GM12801 (cell line): ENCODE measurements around the gene GTPBP4.

Experiments
- CTCF ChIP-seq: IDR thresholded peaks from one replicate; pipeline ENCODE4 v1.5.1; 2011; ENCODE audit warnings: control low read depth; ENCODE audit not compliant: insufficient read length; ENCODE audit errors: extremely low read depth

Gene GTPBP4

DNA sequence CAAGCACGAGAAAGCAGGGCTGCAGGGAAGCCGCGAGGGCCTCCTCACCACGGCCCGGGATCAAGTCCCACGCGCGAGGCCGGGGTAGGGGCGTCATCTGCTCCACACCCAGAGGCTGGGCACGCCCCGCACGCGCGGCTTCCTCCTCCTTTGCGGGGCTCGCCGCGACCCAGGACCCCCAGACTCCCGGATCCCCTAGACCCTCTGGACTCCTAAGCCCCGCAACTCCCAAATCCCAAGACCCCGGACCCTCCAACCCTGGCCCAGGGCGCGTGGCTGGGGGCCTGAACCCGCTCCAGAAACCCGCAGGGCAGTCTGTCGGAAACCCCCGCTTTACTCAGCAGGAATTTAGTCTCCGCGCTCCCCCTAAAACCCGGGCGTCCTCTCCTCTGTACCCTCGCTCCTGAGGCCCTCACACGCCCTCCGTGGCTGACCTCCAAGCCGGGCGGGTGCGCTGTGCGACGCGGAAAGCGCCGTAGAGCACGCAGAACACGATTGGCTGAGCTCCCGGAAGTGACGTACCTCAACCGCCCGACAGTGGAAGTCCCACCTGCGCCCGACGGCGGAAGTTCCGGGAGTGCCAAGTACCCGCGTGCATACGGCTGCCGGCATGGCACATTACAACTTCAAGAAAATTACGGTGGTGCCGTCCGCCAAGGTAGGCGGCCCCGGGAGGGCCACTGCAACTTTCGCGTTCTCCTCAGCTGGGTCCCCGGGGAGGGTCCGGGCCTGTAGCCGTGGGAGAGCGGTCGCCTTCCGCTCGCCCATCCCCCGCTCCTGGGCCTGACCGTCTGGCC, at the start of gene GTPBP4:
Gene GTPBP4 (plus strand): TSS at position 565 of the 797 bp plus-strand sequence. CDS start 46 bp downstream, at position 611.
- no peak for TF ChIP-seq CTCF

- no peak for TF ChIP-seq CTCF
Observed at GRCh38 chr10:938941-939678, 49.1 kb upstream of the GTPBP4 start.

DNA sequence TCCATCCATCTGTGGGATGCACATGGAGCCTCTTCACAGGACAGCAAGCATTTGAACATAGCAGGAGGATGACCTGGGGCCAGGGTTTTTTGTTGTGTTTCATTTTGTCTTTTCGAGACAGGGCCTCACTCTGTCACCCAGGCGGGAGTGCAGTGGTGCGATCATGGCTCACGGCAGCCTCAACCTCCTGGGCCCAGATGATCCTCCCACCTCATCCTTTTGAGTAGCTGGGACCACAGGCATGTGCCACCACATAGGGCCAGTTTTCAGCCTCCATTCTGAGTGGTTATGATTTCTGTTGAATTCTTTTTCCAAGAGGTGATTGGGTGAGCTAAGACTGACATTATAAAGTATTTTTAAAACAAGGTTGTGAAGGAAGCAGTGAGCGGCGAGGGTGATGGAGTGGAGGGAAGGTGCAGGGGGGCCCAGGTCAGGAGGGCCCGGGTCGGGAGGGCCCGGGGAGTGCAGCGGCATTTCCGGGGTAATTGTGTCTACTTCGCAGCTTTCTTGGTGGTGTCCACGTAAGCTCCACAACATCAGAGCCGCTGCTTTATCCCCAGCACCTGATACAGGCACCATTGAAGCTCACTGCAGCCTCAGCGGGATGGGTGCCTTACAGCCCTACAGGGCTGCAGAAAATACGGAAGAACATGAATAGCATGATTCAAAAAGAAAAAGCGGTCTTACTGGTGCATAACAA, 44.8 kb upstream of the GTPBP4 start:
- no peak for TF ChIP-seq CTCF

DNA sequence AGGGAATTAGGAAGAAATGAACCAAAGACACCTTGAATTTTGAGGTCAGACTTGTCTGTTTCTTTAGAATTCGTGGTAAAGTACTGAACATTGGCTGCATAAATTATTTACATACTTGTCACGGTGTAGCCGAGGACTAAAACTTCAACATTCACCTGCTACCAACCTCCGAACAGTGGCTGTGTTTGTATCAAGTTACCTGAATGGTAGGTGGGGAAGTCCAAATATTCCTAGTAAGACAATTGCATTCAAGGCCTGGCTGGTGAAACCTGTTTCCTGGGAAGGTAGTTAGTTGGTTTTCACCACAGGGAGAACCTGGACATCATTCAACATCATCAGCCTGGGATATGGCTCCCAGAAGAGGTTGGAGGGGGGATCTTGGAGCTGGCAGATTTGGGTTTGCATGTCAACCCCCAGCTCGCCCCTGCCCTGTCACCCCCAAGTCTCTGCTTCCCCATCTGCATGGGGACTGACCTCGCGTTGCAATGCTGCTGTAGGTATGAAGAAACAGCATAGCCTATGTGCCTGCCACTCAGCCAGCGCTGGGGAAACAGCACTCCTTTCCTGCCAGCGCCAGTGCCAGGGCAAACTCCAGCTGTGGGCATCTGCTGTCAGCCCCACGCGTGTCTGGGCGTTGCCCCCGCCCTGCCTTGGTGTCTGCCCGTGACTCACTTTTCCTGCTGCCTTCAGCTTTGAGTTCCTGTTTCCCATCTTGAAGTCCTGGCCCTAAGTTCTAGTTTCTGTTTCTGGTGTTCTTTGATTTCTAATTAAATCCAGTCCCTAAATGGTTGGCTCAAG, 44.0 kb upstream of the GTPBP4 start:
- TF ChIP-seq CTCF: no peak

DNA sequence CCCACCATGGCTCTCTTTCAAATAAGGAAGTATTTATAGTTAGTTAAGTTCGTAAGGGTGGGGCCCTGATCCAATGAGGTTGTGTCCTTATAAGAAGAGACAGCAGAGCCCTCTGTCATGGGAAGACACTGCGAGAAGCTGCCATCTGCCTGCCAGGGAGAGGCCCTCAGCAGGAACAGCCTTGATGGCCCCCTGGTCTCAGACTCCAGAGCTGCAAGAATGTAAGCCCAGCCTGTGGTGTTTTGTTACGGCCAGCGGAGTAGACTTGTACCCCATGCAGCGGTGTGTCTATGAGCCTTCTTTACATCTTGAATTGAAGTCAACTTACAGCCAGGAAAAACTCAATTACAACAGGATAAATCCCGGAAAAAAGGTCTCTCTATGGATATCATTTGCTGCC, 42.5 kb upstream of the GTPBP4 start:
- TF ChIP-seq CTCF: no peak

DNA sequence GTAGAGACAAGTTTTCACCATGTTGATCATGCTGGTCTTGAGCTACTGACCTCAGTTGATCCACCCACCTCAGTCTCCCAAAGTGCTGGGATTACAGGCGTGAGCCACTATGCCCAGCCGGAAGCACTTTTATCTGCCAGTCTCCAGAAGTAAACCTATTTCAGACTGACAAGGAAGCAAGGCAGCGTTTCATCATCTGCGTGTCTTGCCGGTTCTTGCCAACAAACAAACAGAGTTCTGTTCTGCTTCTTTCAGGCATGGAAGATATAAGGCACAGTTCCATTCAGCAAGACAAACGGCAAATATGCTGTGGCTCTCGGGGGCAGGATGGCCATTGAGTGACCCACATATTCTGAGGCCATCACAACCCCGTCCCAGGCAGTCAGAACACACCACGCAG, 41.2 kb upstream of the GTPBP4 start:
- TF ChIP-seq CTCF: no peak
